Measurements from ENCODE around the gene CDH1.

DNA sequence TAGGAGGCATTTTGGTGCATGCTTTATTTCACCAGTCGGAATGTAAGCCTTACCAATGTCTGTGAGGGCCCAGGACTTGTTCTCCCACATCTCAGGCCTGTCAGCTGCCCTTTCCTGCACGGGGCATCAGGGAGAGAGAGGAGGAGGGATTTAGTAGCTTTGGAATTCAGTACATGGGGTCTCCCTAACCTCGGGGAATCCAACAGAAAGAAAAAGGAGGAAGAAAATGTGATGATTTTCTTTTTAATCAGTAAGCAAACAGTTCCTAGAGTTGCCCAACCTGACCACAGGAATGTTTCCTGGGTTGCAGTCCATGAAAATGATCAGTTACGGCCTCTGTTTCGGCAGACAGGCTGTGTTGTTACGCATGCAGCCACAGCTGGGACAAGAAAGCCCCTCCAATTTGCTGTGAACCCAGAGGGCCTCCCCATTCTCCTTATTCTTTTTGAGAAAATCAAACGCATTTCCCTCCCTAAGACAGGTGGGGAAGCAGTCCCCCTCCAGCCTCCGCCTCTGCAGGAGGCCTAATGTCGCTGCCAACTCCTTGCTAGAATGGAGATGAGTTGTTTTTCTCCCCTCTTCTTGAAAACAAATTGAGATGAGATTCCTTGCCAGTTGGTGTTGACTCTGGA is 53.2 kb downstream of the CDH1 start:
- TF ChIP-seq POLR2AphosphoS5 (IDR thresholded peaks at IDR 0.05) = no peak
- TF ChIP-seq CTCF (IDR thresholded peaks at IDR 0.05) = no peak
- no peak for TF ChIP-seq POLR2A (IDR thresholded peaks at IDR 0.05)
